HS-27A (cell line): ENCODE measurements around the gene GDI2.
"Not testable (repeated sequence)": the region's sequence is repeated elsewhere in the genome, so short reads cannot be mapped to it uniquely, and the experiment has no call there.

Experiments used
- DNase-seq: peaks from one replicate; pipeline ENCODE4 v3.0.0-alpha.2; 2012; ENCODE audit warnings: low read depth, missing footprints

GDI2 gene

GRCh38 chr10:5813341-5814109 is at the start of gene GDI2:
TSS of gene GDI2 (minus strand) at chr10:5813434. CDS start at chr10:5813258, 176 bp downstream.
- peak; percentile 76 for DNase-seq

DNA sequence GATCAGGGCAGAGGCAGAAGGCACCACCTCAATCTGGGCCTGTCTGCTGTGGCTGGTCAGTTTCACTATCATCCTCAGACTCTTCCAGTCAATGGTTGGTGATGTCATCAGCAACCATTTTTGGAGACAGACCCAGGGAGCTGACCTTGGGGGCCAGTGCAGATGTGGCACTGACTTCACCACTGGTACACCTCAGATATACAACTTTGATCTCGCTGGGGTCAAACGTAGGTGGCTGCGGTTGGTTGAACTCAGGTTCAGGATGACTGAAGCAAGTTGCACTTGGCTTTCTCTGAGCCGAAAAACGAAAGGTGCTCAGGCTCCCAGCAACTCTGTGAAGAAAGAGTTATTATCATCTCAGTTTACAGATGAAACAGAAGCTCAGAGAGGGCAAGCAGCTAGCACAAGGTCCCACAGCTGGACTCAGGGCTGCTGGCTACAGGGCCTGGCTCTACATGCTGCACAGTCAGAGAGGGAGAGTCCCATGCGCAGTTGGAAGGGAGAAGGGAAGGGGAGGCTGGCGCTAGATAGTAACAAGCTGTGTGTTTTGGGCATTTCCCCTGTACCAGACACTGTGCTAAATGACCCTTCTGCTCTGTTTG is 49.2 kb upstream of the GDI2 start:
- DNase-seq = no peak

DNA sequence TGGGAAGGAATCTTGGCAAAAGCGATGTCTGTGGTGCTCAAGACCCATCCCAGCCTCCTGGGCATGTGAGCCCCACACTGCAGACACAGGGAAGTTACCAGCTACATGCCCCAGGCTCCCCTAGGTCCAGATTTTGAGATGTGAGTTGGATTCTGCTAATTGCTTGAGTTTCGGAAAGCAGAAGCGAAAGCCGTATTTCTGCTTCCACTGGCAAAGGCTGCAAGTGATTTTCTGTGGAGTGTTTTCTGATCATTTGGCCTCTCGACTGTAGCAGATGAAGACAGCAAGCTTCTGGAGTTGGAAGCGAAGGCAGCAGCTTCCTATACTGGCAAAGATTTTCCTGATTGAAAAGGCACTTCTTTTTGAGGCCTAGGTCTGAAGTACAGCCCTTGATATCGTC is 46.8 kb upstream of the GDI2 start:
- no peak for DNase-seq

DNA sequence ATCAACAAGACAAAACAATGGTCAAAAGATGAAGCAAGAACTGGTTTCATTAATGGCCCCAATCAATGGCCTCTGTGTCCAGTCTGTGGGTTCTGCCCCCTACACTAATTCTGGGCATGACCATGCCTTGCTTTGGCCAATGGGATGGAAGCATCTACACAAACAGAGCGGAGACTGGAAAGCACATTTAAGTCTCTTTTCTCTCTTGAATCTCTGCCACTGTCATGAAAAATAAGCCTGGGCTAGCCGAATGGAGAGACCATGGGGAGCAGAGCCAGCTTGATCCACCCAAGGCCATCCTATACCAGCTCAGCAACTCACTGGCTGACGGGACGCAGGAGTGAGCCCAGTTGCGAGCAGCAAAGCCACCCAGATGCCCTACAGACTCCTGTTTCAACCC is 45.6 kb upstream of the GDI2 start:
- DNase-seq = no peak

DNA sequence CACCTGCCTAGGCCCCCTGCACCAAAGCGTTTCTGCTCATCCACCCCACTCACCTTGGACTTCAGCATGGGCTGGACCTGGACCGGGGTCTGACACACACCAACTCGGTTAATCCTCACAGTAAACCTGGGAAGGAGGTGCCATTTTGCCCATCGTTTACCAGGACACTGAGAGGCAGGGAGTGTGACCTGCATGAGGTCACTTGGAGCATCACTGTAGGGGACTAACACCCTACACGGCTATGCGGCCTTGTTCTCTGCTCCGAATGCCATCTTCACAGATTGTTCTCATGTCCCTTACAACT is 43.4 kb upstream of the GDI2 start:
- DNase-seq = no peak

DNA sequence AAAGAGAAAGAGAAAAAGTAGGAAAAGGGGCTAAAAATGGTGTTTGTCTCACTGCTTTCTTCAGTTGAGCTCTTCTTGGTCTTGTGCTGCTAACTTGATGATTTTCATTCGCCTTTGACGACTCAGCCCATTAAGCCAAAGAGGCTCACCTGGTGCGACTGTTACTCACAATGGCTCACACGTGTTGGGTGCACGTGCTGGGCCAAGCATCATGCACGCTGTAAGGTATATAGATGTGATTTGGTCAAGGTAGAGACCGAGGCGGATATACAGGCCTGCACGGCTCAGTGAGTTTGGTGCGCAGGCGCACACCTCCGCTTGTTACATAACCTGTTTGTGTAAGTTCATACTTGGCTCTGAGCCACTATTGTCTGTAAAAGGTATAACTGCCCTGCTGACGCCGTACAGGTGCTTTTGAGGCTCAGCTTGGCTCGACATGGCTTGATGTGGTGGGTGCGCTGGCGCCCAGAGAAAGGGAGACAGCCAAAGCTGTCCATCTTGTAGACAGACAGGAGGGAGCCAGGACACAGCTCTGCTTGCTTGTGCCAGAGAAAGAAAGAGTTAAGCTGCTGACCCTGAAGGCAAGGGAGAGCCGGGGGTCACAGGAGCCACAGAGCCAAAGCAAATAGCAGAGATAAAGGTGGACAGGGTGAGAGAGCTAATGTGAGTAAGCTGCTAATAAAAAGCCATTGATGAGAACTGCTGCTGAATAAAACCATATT is 42.9 kb upstream of the GDI2 start:
- no peak for DNase-seq

DNA sequence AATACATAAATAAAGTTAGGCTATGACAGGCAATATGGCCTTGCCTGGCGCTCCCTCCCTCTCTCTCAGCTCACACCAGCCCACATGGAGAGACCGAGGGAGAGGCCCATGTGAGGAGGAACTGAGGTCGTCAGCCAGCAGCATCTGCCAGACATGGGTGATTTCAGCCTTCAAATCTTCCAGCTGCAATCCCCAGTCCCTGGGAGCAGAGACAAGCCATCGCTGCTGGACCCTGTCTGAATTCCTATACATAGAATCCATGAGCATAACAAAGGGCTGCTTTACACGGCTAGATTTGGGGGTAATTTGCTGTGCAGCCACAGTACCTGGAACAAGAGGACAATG is 40.9 kb upstream of the GDI2 start:
- DNase-seq = no peak

DNA sequence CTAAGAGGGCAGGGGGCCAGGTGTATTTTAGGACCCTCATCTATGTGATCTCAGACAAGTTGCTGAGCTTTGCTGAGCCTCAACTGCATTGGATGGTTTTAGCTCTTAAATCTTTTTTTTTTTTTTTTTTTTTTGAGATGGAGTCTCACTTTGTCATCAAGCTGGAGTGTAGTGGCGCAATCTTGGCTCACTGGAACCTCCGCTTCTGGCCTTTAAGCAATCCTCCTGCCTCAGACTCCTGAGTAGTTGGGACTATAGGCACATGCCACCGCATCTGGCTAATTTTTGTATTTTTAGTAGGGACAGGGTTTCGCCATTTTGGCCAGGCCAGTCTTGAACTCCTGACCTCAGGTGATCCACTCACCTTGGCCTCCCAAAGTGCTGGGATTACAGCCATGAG is 33.4 kb upstream of the GDI2 start:
- not testable (repeated sequence) for DNase-seq

DNA sequence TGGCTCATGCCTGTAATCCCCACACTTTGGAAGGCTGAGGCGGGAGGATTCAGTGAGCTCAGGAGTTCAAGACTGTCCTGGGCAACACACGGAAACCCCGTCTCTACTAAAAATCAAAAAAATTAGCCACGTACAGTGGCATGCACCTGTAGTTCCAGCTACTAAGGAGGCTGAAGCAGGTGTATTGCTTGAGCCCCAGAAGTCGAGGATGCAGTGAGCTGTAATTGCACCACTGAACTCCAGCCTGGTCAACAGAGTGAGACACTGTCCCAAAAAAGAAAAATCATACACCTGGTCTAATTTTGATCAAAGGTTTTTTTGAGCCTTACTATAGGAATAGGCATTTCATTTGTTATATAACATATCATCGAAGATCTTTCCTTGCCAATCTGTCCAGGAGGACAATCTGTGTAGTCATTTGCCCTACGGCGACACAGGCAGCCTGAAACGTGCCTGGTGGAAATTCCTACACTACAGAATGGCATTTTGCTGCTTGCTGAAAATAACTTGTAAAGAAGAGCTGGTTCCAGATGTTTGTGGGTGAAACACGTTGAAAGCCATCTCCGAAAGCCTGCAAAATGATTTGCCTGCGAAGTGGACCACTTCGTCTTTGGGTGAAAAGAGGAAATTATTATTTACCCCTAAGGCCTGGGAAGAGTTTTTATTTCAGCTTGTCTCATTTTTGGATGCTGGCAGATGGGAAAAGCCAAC is 31.3 kb upstream of the GDI2 start:
- DNase-seq = no peak

DNA sequence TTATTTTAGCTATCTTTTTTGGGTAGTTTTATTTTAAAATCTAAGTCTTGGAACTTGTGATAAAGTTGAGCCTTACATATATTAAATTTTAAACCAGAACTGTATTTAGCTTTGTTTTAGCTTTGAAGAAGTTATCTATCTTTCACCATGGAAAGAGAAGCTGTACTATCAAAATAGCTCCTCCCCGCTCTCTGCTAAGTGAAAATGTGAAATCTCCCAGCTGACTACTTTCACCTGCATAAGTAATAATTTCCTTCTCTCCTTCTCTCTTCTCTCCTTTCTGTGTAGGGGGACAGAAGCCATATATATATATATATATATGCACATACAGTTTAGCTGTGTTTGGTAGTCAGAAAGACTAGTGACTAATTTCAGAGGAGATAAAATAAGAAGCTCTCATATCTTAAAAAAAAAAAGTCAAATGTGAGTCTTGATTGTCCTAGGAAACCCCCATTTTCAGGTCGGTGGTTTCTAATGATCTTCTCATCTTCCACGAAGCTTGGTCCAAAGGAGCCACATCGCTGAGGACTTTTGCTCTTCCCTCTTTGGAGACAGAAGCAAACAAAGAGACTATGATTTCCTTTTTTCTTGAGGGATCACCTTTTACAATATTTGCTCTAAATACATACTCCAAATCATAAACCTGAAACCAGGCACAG is 30.6 kb upstream of the GDI2 start:
- no peak for DNase-seq

DNA sequence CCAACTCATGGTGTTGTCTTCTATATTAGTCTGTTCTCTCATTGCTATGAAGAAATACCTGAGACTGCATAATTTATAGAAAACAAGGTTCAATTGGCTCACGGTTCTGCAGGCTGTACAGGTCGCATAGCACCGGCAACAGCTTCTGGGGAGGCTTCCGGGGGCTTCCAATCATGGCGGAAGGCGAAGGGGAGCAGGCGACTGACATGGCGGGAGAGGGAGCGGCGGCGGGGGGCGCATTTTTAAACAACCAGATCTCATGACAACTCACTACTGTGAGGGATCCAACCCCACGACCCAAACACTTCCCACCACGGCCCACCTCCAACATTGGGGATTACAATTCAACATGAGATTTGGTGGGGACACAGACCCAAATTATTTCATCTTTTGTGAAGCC is 28.7 kb upstream of the GDI2 start:
- DNase-seq = no peak

DNA sequence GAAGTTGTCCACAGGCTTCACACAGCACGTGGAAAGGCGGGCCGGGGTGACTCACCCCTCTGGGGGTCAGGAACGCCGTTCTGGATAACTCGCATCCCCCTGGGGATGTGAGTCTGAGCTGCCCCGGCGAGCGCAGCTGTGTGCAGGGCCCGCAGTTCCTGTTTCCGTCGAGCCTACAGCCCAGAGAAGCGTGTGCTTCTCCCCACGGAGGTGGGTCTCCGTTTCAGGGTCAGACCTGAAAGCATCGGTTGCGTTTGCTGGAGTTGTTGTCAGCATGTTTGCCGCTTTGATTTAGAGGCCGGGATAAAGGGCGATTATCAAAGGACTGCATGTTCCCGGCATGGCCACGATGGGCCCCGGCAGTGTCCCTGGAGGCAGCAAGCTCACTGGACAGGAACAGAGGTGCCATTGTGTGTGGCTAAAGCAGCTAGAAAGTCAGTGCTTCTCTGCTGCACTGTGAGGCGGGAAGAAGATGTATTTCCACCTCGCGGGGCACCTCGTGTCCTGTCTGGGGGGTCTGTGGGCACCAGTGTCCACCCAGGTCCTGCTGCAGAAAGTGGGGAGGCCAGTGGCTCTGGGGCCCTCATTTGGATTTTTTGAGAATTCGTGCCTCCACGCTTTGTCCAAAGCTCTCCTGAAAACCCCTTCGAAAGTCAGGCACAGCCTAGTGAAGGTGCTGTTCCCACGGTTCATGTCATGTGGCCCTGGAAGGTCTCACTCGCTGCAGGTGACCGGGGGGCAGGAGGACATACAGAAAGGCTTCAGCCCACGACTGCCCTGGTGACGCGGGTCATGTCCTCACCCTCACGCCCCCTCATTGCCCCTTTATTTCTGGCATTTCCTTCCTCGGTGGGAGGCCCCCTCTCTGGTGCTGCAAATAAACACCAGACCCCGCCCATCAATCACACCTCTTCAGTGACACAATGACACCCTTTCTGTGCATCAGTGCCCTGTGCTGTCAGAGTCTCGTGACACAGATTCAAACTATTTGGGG is 27.4 kb upstream of the GDI2 start:
- DNase-seq = no peak

- not testable (repeated sequence) for DNase-seq
Measured at GRCh38 chr10:5836181-5836580, 22.9 kb upstream of the GDI2 start.

- no peak for DNase-seq
Measured at GRCh38 chr10:5835446-5836095, 22.3 kb upstream of the GDI2 start.

- DNase-seq = no peak
Measured at GRCh38 chr10:5833814-5834213, 20.6 kb upstream of the GDI2 start.

DNA sequence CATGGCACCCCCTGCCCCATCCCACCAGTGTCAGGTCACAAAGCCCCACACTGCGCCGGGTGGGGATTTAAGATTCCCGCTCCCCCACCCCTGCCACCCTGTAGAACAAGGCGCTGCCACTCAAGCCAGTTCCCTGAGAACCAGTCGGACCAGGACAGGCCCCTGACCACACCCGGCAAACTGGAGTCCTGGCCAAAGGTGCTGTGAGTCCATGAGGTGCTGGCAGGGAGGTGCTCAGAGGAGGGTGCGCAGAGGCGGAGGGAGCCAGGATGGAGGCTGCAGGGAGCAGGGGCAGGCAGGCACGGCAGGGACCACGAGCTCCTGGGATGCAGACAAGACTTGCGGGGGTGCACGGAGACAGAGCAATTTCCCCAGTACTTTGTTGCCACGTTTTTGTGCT is 19.7 kb upstream of the GDI2 start:
- no peak for DNase-seq

- DNase-seq = no peak
Measured at GRCh38 chr10:5831446-5831782, 18.2 kb upstream of the GDI2 start.

- no peak for DNase-seq
Measured at GRCh38 chr10:5830629-5831445, 17.6 kb upstream of the GDI2 start.

GRCh38 chr10:5829267-5829666 is 16.0 kb upstream of the GDI2 start:
- no peak for DNase-seq

- DNase-seq = no peak
Measured at GRCh38 chr10:5828725-5829124, 15.5 kb upstream of the GDI2 start.
